ENCODE data around the gene MRPL52. TPM values are rescaled to one million over a fixed set of nuclear protein-coding genes. Genes with fewer than 3 reads are reported as not detected.

The MRPL52 gene
- total RNA-seq (2022) (110 and 111 TPM in 2 replicates), Bru-seq, nascent RNA (percentile 77 among the genes with signal in this experiment), BruChase-seq, experiment 1, labeled RNA remaining after a 6-hour chase (percentile 84 among the genes with signal in this experiment), BruChase-seq, experiment 2, labeled RNA remaining after a 2-hour chase (percentile 82 among the genes with signal in this experiment)
- long read RNA-seq, transcript MRPL52-215 (5 exons, 398 nt) = minor isoform, 38 of 246 reads
- long read RNA-seq, transcript MRPL52-203 (5 exons, 1,111 nt) = minor isoform, 56 of 246 reads
- long read RNA-seq, transcript MRPL52-210 (4 exons, 895 nt) = minor isoform, 7 of 246 reads
- long read RNA-seq, transcript MRPL52-202 (5 exons, 1,118 nt) = major isoform, 114 of 246 reads
- long read RNA-seq, partial matches to known transcripts = 1 of 246 reads
- long read RNA-seq, other reads (novel, unspliced or antisense) = 26 of 246 reads

DNA sequence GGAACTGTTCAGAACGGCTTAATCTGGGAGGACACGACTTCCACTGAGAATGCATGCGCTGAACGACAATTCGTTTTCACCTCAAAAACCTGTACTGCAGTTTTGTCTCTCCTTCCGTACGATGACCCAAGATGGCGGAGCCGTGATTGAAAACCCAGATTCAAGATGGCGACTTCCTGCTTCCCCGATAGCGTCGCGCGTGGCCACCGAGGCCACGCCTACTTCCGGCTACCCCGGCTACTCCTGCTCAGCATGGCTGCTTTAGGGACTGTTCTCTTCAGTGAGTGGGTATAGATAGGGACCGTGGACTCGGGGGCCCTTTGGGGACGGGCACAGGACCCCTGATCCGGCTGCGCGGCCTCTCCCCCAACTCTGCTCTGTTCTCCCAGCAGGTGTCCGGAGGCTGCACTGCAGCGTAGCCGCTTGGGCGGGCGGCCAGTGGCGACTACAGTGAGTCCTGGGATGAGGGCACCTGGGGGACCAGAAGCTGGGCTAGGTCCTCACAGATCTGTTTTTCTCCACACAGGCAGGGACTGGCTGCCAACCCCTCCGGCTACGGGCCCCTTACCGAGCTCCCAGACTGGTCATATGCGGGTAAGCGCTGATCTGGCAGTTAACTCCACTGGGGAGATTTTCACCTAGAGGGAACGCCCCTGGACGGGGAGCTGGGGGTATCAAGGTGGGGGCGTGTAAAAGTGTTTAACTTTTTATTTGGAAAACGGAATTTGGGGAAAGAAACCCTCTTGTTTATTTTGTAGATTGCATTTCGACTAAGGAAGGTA lies at the start of gene MRPL52:
MRPL52 (plus strand) TSS at position 227 of the 782 bp plus-strand sequence; CDS start at position 253, 26 bp downstream.
- peaks cover 9% of the 10 kb centered on the region for H3K4me1 Mint-ChIP-seq (ENCODE audit: low read depth, unreplicated experiment)
- peak within 1 kb of the TSS; percentile 95 for H3K4me3 Mint-ChIP-seq (ENCODE audit: low read depth, unreplicated experiment)
- DNase-seq = peak; percentile 79
- peaks cover 22% of the 10 kb centered on the region for H3K36me3 Mint-ChIP-seq (ENCODE audit: insufficient read depth, unreplicated experiment)
- peak within 1 kb of the TSS; percentile 87 for H3K27ac Mint-ChIP-seq (ENCODE audit: unreplicated experiment)
- no peaks in the 10 kb centered on the region for H3K27me3 Mint-ChIP-seq (ENCODE audit: unreplicated experiment)
- CTCF ChIA-PET = interaction anchor here (1.3 to 1.4 kb wide), 2 partner anchors 9 to 21 kb away, joined by 3 to 5 read pairs; no protein-coding TSS in a partner anchor
- TF ChIP-seq, protein P1, sequence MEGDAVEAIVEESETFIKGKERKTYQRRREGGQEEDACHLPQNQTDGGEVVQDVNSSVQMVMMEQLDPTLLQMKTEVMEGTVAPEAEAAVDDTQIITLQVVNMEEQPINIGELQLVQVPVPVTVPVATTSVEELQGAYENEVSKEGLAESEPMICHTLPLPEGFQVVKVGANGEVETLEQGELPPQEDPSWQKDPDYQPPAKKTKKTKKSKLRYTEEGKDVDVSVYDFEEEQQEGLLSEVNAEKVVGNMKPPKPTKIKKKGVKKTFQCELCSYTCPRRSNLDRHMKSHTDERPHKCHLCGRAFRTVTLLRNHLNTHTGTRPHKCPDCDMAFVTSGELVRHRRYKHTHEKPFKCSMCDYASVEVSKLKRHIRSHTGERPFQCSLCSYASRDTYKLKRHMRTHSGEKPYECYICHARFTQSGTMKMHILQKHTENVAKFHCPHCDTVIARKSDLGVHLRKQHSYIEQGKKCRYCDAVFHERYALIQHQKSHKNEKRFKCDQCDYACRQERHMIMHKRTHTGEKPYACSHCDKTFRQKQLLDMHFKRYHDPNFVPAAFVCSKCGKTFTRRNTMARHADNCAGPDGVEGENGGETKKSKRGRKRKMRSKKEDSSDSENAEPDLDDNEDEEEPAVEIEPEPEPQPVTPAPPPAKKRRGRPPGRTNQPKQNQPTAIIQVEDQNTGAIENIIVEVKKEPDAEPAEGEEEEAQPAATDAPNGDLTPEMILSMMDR (IDR thresholded peaks at IDR 0.05; ENCODE audit: unreplicated experiment) = no peak
- no TSS peak for BruUV-seq (replicated peaks)
- intact Hi-C loops (cut with micrococcal nuclease; ENCODE audit: unreplicated experiment) = no loop called here
- H3K9me3 Mint-ChIP-seq (ENCODE audit: low read depth, unreplicated experiment) = no peaks in the 10 kb centered on the region

DNA sequence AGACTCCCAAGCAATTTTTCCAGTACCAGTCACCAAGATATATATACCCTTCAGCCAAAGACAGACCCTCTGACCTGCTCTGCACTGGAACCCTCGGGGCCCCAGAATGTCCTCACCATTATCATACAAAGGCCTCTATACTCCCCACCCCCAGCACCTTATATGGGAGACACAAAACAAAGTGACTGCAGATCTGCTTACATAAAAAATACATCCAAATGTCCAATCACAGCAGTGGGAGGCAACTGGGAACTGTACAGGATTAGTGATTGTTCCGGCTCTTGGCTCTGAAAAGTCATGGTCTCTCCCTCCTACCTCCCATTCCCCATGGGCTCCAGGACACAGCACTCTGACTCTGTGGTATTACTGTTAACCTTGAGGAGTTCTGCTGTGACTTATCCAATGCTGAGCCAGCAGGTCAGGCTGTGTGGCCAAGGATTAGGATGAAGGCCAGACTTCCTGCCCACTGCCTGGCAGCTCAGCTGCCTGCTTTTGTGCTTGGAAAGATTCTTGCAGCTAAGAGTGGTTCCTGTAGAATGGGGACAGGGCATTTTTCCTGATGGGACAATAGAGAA lies 49.5 kb upstream of the MRPL52 start:
- H3K9me3 Mint-ChIP-seq (ENCODE audit: low read depth, unreplicated experiment) = no peaks in the 10 kb centered on the region
- peaks cover 12% of the 10 kb centered on the region for H3K4me1 Mint-ChIP-seq (ENCODE audit: low read depth, unreplicated experiment)
- no peak overlapping the region for H3K27ac Mint-ChIP-seq (ENCODE audit: unreplicated experiment)
- intact Hi-C loops (cut with micrococcal nuclease; ENCODE audit: unreplicated experiment) = no loop called here
- DNase-seq = no peak
- H3K4me3 Mint-ChIP-seq (ENCODE audit: low read depth, unreplicated experiment) = no peak overlapping the region
- TF ChIP-seq, protein P1 (IDR thresholded peaks at IDR 0.05; ENCODE audit: unreplicated experiment) = no peak
- no peaks in the 10 kb centered on the region for H3K36me3 Mint-ChIP-seq (ENCODE audit: insufficient read depth, unreplicated experiment)
- CTCF ChIA-PET = no interaction called here
- no peaks in the 10 kb centered on the region for H3K27me3 Mint-ChIP-seq (ENCODE audit: unreplicated experiment)
- BruUV-seq (replicated peaks) = no TSS peak

DNA sequence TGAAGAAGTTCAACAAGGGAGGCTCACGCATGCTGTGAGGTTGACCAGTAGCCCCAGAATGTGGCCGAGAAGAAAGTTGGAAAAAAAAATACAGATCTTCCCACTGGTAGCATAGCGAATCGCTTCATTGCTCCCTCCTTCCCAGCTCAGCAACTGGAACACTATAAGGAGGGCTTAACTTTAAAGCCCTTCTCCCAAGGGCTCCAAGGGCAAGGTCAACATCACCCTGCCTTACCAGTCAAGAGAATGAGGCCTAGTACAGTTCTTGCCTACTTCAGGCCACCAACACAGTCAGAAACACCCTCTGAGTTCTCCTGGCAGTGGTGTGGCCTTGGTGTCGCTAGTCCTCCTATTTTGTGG lies 48.8 kb upstream of the MRPL52 start:
- TF ChIP-seq, protein P1 (IDR thresholded peaks at IDR 0.05; ENCODE audit: unreplicated experiment) = no peak
- Mint-ChIP-seq H3K36me3 (ENCODE audit: insufficient read depth, unreplicated experiment) (no peaks in the 10 kb centered on the region), H3K27ac (ENCODE audit: unreplicated experiment) (no peak overlapping the region), H3K4me1 (ENCODE audit: low read depth, unreplicated experiment) (peaks cover 12% of the 10 kb centered on the region), H3K9me3 (ENCODE audit: low read depth, unreplicated experiment) (no peaks in the 10 kb centered on the region), H3K4me3 (ENCODE audit: low read depth, unreplicated experiment) (no peak overlapping the region), H3K27me3 (ENCODE audit: unreplicated experiment) (no peaks in the 10 kb centered on the region)
- no peak for DNase-seq
- CTCF ChIA-PET = interaction anchor here (0.5 to 1.0 kb wide), 3 partner anchors 8 to 72 kb away, joined by 3 read pairs; no protein-coding TSS in a partner anchor
- BruUV-seq (replicated peaks) = no TSS peak
- intact Hi-C loops (cut with micrococcal nuclease; ENCODE audit: unreplicated experiment) = no loop called here

DNA sequence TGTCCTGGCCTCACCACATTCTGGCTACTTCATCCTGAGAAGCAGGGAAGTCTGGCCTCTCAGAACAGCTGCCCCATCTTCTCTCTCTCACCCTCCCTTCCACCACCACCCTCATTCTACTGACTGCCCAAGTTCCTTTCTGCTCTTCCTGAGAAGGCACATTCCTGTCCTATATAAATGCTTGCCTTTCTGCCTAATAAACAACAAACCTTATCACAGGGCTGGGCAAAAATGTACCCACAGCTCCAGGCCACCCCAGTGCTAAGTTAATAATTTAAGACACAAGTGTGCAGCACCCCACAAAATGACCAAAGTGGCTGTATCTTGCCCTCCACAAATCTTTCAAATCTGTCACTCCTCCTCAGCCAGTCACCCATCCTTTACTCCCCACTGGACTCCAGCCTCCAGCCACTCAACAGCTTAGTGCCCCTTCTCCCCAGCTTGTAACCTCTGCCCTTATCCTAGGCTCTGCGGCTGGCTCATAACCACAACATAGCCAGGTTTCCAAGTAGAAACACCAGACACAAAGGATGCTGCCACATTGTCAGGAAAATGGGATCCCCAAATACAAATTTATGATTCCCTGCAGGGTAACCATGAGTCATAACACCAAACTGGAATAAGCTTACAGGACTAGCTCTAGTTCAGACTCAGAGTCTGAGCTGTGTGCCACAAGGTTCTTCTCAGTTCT lies 48.2 kb upstream of the MRPL52 start:
- TF ChIP-seq, protein P1 (IDR thresholded peaks at IDR 0.05; ENCODE audit: unreplicated experiment) = no peak
- CTCF ChIA-PET = interaction anchor here (0.5 to 1.0 kb wide), 5 partner anchors 8 to 73 kb away, joined by 3 to 4 read pairs (median 3); no protein-coding TSS in a partner anchor
- no TSS peak for BruUV-seq (replicated peaks)
- peaks cover 12% of the 10 kb centered on the region for H3K4me1 Mint-ChIP-seq (ENCODE audit: low read depth, unreplicated experiment)
- H3K36me3 Mint-ChIP-seq (ENCODE audit: insufficient read depth, unreplicated experiment) = no peaks in the 10 kb centered on the region
- DNase-seq = no peak
- no peaks in the 10 kb centered on the region for H3K9me3 Mint-ChIP-seq (ENCODE audit: low read depth, unreplicated experiment)
- no peaks in the 10 kb centered on the region for H3K27me3 Mint-ChIP-seq (ENCODE audit: unreplicated experiment)
- intact Hi-C loops (cut with micrococcal nuclease; ENCODE audit: unreplicated experiment) = no loop called here
- H3K27ac Mint-ChIP-seq (ENCODE audit: unreplicated experiment) = peak overlapping the region; percentile 12
- H3K4me3 Mint-ChIP-seq (ENCODE audit: low read depth, unreplicated experiment) = no peak overlapping the region
